HL-60/S4 (cell line): ENCODE results near the gene KIRREL3.

ENCODE experiments used
- in situ Hi-C: fragments of 300-500 bp; cut with MboI; formaldehyde crosslinking; loops from 2 replicates; pipeline ENCODE4 v1.14.3; 2022; ENCODE audit warnings: low sequenced_read_pairs

The KIRREL3 gene

GRCh38 chr11:126591966-126592489, 408.5 kb downstream of the KIRREL3 start:
- in situ Hi-C loops, result no loop called here

DNA sequence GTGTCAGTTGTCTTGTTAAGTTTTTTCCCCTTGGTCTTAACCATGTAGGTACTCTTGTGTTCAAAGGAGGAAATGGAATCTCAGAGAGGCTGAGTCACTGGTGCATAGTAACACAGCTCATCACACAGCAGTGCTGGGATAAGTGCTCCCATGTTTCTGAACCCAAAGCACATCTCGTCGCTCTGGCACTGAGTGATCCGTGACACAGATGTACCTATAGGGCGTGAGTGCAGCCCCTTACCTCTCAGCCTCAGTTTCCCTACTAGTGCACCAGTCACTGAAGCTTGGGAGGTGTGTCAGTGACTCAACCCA, 411.1 kb downstream of the KIRREL3 start:
- in situ Hi-C loops, result no loop called here

GRCh38 chr11:126588630-126589491, 411.7 kb downstream of the KIRREL3 start:
- in situ Hi-C loops, result no loop called here

DNA sequence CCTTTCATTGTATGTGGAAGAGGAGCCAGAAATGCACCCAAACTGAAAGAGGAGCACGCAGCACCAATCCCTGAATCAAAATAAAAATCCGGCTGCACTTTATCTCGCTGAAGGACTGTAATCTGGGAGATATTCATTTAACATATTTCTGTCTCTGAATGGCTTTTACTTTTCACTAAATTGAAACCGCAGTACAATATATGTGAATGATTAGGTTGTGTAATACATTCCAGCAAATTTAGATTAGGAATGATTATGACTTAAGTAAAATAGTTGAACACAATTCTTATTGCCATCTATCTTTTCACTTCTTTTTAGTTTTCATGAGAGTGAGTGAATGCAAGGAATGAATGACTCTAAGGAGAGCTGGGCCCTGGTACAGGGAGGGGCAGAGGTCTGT, 413.0 kb downstream of the KIRREL3 start:
- in situ Hi-C loops, result no loop called here

- in situ Hi-C loops, result no loop called here
Observed at GRCh38 chr11:126585774-126586491, 414.6 kb downstream of the KIRREL3 start.

DNA sequence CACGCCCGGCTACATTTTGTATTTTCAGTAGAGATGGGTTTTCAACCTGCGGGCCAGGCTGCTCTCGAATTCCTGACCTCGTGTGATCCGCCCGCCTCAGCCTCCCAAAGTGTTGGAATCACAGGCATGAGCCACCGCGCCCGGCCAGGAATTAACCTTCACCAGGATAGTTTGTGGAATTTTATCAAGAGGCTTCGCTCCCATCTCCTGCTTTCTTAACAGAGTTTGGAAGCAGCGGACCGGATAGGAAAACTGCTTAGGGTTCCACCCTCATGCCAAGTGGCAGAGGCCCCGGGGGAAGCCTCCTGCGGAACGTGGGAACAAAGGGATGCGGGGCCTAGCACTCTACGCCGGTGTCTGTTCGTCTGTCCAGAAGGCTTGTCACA, 415.2 kb downstream of the KIRREL3 start:
- in situ Hi-C loops, result no loop called here

DNA sequence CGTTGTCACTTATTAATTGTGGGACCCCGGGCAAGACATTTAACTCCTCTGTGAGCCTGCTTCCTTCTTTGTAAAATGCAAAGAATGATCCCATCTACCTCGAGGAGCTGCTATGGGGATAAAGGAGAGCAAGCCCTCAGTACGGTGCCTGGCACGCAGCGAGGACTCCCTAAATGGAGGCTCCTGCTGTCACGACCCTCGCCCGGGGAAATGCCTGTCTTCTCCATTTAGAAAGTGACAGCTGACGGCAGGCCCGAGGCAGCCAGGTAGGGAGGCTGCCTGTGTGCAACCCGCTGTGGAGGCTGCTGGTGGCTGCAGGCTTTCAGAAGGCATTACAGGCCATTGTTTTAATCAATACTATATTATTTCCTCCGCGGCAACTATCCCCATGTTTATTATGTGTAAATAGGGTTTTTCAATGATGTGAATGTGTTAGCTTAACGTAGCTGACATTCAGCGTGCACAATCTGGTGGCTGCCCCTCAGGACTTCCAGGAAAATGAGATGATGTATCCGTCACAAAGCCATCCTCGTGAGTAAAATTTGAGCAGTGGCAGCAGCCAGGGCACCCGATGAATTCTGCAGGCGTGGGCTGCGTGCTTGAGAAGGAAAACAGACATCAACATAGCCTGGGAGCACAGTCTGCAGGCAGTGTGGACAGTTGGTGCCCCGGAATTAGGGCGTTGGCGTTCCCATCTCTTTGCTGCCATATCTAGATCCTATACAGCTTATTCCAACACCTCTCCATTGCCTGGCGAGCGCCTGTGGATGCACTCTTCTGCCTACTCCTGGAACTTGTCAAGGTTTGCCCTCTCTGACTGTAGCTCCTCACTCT, 416.8 kb downstream of the KIRREL3 start:
- in situ Hi-C loops, result no loop called here

- in situ Hi-C loops, result no loop called here
Observed at GRCh38 chr11:126583101-126583500, 417.5 kb downstream of the KIRREL3 start.

GRCh38 chr11:126581871-126582648, 418.5 kb downstream of the KIRREL3 start:
- in situ Hi-C loops, result no loop called here

- in situ Hi-C loops, result no loop called here
Observed at GRCh38 chr11:126578426-126578825, 422.1 kb downstream of the KIRREL3 start.

DNA sequence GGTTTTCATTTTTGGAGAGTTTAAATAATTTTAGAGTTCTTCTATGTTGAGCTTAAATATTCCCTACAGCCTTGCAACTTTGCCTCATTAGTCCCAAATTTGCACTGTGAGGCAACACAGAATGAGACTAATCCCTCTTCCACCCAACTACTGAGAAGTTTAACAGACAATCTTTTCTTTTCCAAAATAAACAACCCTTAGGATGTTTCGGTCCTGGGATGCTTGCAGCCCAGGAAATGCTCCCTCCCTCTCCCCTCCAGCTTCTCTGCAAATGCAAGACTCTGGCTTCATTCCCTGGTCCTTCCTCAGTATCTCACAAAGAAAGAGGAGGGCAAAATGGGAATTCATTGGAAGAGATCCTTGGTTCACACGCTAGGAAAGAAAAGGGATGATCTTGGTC, 422.5 kb downstream of the KIRREL3 start:
- in situ Hi-C loops, result no loop called here

DNA sequence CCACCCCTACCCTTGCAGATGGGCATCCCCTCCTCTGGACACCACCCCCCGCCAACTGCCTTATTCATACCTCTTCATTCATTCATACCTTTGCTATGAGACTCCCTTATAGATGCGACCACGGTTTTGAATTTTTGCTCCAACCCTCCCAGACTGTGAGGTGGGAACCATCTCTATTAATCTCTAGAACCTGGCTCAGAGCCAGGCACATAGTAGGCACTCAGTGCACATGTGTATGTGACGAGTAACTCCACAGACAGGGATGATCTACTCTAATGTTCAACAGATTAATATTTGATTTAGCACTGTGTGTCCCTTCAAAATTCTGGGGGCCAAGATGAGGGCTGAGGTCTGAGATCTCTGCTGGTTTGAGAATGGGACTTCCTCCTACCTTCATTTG, 424.7 kb downstream of the KIRREL3 start:
- in situ Hi-C loops, result no loop called here

DNA sequence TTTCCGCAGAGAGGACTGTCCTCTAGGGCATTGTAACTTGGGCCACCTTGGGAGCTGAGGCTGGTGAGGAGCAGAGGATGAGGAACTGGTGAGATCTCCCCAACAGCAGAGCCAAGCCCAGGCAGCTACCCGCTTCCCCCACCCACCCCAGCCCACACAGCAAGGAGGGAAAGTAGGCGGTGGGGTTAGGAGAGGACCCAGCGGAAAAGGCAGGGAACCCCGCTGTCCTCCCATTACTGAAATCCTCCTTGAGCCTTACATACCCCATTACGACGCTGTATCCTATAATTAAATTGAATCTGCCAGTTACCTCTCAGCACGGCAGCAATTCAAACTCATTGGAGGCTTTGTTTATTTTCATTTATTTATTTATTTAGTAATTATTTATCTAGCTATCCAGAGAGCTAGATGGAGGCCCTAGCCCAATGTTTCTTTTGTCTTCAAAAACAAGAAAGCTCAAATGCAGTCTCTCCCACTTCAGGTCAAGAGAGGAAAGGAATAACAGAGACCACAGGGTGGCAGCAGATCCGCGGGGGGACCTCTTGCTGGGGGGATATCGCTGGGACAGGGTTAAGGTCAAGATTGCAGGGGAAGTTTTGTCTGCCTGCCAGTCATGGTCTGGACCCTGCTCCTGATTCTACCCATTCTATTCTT, 427.1 kb downstream of the KIRREL3 start:
- in situ Hi-C loops, result no loop called here

- in situ Hi-C loops, result no loop called here
Observed at GRCh38 chr11:126570489-126570888, 430.1 kb downstream of the KIRREL3 start.

GRCh38 chr11:126567419-126567818, 433.2 kb downstream of the KIRREL3 start:
- in situ Hi-C loops, result no loop called here

DNA sequence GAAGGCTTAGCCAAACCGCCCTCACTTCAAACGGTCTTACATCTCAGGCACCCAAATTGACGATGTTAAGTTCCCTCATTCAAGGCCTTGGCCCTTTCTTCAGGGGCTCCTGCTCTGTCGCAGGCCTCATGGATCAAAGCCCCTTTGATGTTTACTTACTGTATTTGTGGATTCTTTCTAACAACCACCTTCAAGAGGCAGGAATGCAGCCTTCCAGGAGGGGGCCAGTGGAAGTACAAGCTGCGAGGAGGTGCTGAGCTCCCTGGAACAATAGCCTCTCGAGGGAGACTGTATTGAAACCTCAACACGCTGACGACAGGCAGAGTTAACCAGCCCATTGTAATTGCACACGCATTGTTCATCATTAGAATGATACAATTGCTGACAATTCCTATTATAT, 436.0 kb downstream of the KIRREL3 start:
- in situ Hi-C loops, result no loop called here

GRCh38 chr11:126561327-126561893, 439.2 kb downstream of the KIRREL3 start:
- in situ Hi-C loops, result no loop called here

GRCh38 chr11:126560221-126560620, 440.3 kb downstream of the KIRREL3 start:
- in situ Hi-C loops, result no loop called here
